HK-2 (cell line): ENCODE measurements around the gene CCDC110.

Experiments
- DNase-seq: peaks from one replicate; pipeline ENCODE4 v3.0.0-alpha.2; 2018; ENCODE audit not compliant: unreplicated experiment

The CCDC110 gene

DNA sequence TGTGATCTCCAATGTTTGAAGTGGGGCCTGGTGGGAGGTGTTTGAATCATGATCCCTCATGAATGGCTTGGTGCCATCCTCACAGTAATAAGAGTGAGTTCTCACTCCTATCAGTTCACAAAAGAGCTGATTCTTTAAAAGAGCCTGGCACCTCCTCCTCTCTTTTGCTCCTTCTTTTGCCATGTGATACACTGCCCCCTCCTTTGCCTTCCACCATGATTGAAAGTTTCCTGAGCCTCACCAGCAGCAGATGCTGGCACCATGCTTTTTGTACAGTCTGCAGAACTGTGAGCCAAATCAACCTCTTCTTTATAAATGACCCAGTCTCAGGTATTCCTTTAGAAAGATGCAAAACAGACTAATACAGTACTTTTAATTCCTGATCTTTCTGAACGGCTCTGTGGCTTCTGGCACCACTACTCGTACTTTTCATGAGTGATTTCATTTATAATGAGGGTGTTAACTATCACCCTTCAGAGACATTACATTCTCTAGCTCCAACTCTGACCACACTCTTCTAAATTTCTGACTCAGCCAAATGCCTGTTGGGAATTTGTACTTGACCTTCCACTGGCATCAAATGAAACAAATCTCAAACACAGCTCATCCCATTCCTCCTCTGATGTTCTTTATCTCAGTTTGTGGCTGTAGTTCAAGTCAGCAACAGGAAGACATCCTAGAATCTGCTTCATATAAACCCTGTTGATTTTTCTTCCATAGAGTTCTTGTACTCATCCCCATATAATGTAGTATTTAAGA lies 50.0 kb downstream of the CCDC110 start:
- DNase-seq = no peak

DNA sequence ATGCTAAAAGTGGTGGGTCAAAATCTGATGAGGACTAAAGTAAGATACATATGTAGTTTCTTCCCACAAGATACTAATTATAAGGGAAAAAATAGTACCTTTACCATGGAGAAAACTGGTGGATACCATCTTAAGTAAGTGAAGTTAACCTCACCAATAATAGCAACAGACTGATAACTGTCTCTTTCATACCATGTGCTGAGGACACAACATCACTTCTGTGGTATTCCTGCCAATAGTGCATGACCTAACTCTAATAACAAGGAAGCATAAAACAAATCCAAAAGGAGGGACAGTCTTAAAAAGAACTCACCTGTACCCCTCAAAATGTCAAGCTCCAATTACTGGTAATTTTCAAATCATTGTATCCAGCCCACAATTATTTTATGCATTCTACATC lies 54.6 kb downstream of the CCDC110 start:
- DNase-seq = no peak

- no peak for DNase-seq
Observed at GRCh38 chr4:185412412-185412811, 59.1 kb downstream of the CCDC110 start.

- DNase-seq = no peak
Observed at GRCh38 chr4:185411849-185412248, 59.7 kb downstream of the CCDC110 start.

DNA sequence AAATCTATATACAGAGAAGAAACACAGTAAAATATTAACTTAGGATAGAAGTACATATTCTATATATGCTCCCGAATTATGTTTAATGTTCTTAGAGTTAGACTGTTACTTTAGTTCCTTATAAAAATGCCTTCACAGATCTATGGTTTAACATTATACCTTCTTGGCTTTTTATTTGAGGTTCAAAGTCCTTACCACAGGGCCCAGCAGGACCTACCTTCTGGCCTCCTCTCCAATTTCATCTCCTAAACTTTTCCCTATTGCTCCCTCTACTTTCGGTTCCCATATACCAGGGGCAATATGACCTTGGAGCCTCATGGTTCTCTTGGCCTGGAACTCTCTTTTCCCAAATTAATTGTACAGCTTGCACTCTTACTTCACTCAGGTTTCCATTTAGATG lies 63.1 kb downstream of the CCDC110 start:
- no peak for DNase-seq

GRCh38 chr4:185405296-185405999 lies 66.1 kb downstream of the CCDC110 start:
- no peak for DNase-seq

DNA sequence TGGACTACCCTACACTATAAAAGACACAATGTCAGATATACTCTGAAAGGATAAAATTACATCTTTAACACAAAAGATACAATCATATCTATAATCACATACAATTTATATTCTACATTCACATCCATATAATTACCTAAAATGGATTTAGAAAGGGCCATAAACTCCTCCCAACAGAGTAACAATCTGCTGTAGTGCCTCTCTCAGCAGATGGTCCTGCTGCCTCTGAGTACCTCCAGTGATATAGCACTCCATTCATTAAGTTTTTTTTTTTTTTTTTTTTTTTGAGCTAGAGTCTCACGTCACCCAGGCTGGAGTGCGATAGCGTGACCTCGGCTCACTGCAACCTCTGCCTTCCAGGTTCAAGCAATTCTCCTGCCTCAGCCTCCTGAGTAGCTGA lies 67.5 kb downstream of the CCDC110 start:
- DNase-seq = no peak

DNA sequence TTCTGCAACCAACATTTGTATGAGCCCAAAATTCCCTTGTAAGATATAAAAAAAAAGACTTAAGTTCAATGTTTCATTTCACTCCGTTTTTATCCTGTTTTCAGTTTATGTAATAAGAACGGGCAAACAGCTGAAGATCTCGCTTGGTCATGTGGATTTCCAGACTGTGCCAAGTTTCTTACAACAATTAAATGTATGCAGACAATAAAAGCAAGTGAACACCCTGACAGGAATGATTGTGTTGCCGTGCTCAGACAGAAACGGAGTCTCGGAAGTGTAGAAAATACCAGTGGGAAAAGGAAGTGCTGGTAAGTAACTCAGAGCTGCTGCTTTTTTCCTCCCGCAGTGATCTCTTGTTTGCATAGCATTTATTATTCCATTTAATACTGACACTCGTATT lies 72.1 kb downstream of the CCDC110 start:
- no peak for DNase-seq

- no peak for DNase-seq
Observed at GRCh38 chr4:185398618-185399017, 72.9 kb downstream of the CCDC110 start.

DNA sequence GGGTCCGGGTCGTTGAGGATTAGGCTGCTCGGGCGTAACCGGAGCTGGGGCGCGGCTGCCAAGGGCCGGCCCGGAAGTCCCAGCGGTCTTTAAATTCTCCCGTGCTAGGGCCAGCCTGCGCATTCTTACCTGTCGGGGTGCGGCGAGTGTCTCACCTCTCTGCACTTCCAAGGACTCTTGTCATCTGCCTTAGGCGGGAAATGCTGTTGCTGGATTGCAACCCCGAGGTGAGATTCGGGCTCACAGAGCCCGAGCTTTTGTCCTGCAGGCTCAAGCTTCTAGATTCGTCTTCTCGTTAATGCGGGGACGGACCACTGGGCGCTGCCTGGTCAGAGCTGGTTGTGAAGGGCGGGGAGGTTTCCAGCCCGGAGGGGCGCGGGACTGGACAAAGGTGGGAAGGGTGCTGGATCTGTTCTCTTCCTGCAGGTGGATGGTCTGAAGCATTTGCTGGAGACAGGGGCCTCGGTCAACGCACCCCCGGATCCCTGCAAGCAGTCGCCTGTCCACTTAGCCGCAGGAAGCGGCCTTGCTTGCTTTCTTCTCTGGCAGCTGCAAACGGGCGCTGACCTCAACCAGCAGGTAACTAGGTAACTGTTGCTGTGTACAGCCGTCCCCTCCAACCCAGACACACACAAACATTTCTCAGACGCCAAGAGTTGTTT lies 74.7 kb downstream of the CCDC110 start, which contains the start of gene ANKRD37:
TSS of gene ANKRD37 (plus strand) at position 118 of the 662 bp plus-strand sequence. CDS start at position 201, 83 bp downstream.
- DNase-seq = peak; percentile 55

GRCh38 chr4:185395956-185396723 lies 75.4 kb downstream of the CCDC110 start:
- peak; percentile 99 for DNase-seq

GRCh38 chr4:185395238-185395955 lies 76.1 kb downstream of the CCDC110 start, which contains the start of gene LRP2BP:
Gene LRP2BP (minus strand): TSS chr4:185395924. CDS start chr4:185378186, 17,738 bp downstream.
- no peak for DNase-seq
